Stimulated activated CD4-positive, alpha-beta T cell treated with anti-CD3 and anti-CD28 coated beads, Interleukin-4, amount 100 ng/mL, for 48 hours (primary cell): ENCODE results near the gene STARD7.
A peak's percentile ranks its signal among the peaks of the same experiment; 100 is the strongest.

Experiments
- DNase-seq, 2 donors: peaks; one replicate each; pipeline ENCODE4 v3.0.0-alpha.2; 2020; ENCODE audit warnings: low read depth in 2 of 2

Gene STARD7

GRCh38 chr2:96198921-96199320 lies 9.7 kb downstream of the STARD7 start:
- DNase-seq = no peak

GRCh38 chr2:96197546-96198255 lies 10.9 kb downstream of the STARD7 start:
- no peak for DNase-seq

- no peak for DNase-seq
Observed at GRCh38 chr2:96195410-96196066, 13.1 kb downstream of the STARD7 start.

- no peak for DNase-seq
Observed at GRCh38 chr2:96191937-96192670, 16.5 kb downstream of the STARD7 start.

- no peak for DNase-seq
Observed at GRCh38 chr2:96188821-96189526, 19.7 kb downstream of the STARD7 start.

GRCh38 chr2:96186562-96186961 lies 22.1 kb downstream of the STARD7 start:
- no peak for DNase-seq

- no peak for DNase-seq
Observed at GRCh38 chr2:96185516-96185915, 23.1 kb downstream of the STARD7 start.

- no peak for DNase-seq
Observed at GRCh38 chr2:96184989-96185388, 23.6 kb downstream of the STARD7 start.

GRCh38 chr2:96184188-96184587 lies 24.4 kb downstream of the STARD7 start:
- DNase-seq = no peak

GRCh38 chr2:96181529-96181928 lies 27.1 kb downstream of the STARD7 start:
- no peak for DNase-seq

- DNase-seq = no peak
Observed at GRCh38 chr2:96180521-96180920, 28.1 kb downstream of the STARD7 start.

- no peak for DNase-seq
Observed at GRCh38 chr2:96180002-96180401, 28.6 kb downstream of the STARD7 start.

- no peak for DNase-seq
Observed at GRCh38 chr2:96176661-96177060, 32.0 kb downstream of the STARD7 start.

GRCh38 chr2:96175951-96176350 lies 32.7 kb downstream of the STARD7 start:
- DNase-seq = no peak

GRCh38 chr2:96174251-96175144 lies 34.1 kb downstream of the STARD7 start:
- peak; percentile 81 to 82 for DNase-seq

- no peak for DNase-seq
Observed at GRCh38 chr2:96171831-96172230, 36.8 kb downstream of the STARD7 start.

- DNase-seq = no peak
Observed at GRCh38 chr2:96170626-96171025, 38.0 kb downstream of the STARD7 start.

- no peak for DNase-seq
Observed at GRCh38 chr2:96169868-96170507, 38.6 kb downstream of the STARD7 start.

GRCh38 chr2:96167407-96168013 lies 41.1 kb downstream of the STARD7 start:
- no peak for DNase-seq
